Measurements from ENCODE around the gene DLGAP4. TPM values are rescaled to one million over a fixed set of nuclear protein-coding genes. Genes with fewer than 3 reads are reported as not detected.

DLGAP4 gene
- total RNA-seq, 4 donors from 2014 or later: 33.5 to 159 (median 56.6) TPM

GRCh38 chr20:36362978-36363713, 57.0 kb downstream of the DLGAP4 start:
- no peak for DNase-seq
- in situ Hi-C loops (cut with MboI; ENCODE audit: low pct_ligation_motif_present in 1 of 4, low pct_unique_long_range_greater_than_20kb in 1 of 4, low sequenced_read_pairs in 3 of 4): no loop called here

DNA sequence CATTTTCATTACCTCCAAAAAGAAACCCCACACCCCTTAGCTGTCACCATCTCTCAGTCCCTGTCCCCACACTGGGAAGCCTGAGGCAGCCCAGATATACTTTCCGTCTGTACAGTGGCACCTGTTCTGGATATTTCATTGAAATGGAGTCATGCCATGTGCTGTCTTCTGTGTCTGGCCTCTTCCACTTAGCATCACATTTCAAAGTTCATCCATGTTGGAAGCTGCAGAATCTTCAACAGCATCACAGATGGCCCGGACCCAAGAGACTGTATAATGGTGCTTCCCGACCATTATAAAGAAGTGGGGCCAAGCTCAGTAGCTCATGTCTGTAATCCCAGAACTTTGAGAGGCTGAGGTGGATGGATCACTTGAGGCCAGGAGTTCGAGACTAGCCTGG, 58.4 kb downstream of the DLGAP4 start:
- Histone ChIP-seq H3K9me3 (no peaks in the 10 kb centered on the region), H3K27me3 (peaks cover 4% of the 10 kb centered on the region), H3K4me3 (no peak overlapping the region), H3K27ac (no peak overlapping the region), H3K4me1 (no peaks in the 10 kb centered on the region), H3K36me3 (no peaks in the 10 kb centered on the region)
- intact Hi-C loops (cut with DNase I; ENCODE audit: low total_unique reads): no loop called here
- DNase-seq: no peak
- in situ Hi-C loops (cut with MboI; ENCODE audit: low pct_ligation_motif_present in 1 of 4, low pct_unique_long_range_greater_than_20kb in 1 of 4, low sequenced_read_pairs in 3 of 4): no loop called here
- TF ChIP-seq POLR2A (IDR thresholded peaks at IDR 0.05) (no peak), POLR2AphosphoS5 (IDR thresholded peaks at IDR 0.05) (no peak), CTCF (IDR thresholded peaks at IDR 0.05) (no peak)
- 54 to 83% methylated on average over 1 to 4 of the region's 4 CpGs for WGBS, 2 donors (ENCODE audit: low coverage in 1 of 2)

More at GRCh38 chr20:36362978-36363713, 57.0 kb downstream of the DLGAP4 start:
- TF ChIP-seq POLR2AphosphoS5 (IDR thresholded peaks at IDR 0.05) (no peak), POLR2A (IDR thresholded peaks at IDR 0.05) (no peak), EP300 (IDR thresholded peaks at IDR 0.05; ENCODE audit: low read depth) (no peak), CTCF (IDR thresholded peaks at IDR 0.05) (no peak)
- H3K4me3 ChIP-seq: no peak overlapping the region
- 74% methylated on average over 9 of the region's 9 CpGs; no CpG with 5 or more reads in 1 of the 2 donors for whole genome bisulfite sequencing, 2 donors (ENCODE audit: low coverage in 1 of 2)
- intact Hi-C loops (cut with DNase I; ENCODE audit: low total_unique reads): no loop called here
- H3K4me1 ChIP-seq: no peaks in the 10 kb centered on the region
- H3K27ac ChIP-seq: no peak overlapping the region
- H3K9me3 ChIP-seq: no peaks in the 10 kb centered on the region
- H3K36me3 ChIP-seq: no peaks in the 10 kb centered on the region
- H3K27me3 ChIP-seq: peaks cover 4% of the 10 kb centered on the region

DNA sequence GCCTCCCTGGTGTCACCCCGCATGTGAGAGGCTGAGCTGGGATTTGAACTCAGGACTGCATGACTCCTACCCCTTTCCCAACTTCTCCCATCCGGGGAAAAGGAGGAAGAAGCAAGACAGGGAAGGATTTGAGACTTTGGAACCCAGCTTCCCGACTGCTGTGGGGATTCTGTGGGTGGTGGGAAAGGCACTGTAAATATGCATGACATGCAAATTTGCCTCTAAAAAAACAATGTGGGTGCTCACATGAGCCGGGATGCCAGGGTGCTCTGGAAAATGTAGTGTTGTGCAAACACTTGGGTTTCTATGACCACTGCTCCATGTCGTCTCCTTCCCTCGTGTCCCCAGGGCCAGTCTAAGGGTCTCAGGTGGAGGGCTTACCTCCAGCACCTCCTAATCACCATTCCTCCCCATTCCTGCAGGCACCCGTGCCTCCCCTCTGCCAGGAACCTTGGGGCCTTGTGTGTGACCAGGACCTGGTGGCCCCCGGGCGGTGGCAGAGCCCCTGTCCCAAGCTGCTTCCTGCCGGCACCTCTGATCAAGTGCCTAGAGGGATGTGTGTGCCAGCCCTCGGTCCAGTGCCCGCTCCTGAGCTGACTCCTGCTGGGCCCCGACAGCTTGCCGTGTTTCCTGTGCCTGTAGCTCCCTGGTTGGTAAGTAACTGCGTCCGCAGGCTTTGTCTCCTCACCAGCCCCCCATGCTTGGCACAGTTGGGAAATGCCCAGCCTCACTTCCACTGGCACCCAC, 60.7 kb downstream of the DLGAP4 start:
- H3K4me1 ChIP-seq: no peaks in the 10 kb centered on the region
- intact Hi-C loops (cut with DNase I; ENCODE audit: low total_unique reads): no loop called here
- no peaks in the 10 kb centered on the region for H3K36me3 ChIP-seq
- no peak overlapping the region for H3K4me3 ChIP-seq
- in situ Hi-C loops (cut with MboI; ENCODE audit: low pct_ligation_motif_present in 1 of 4, low pct_unique_long_range_greater_than_20kb in 1 of 4, low sequenced_read_pairs in 3 of 4): no loop called here
- no peaks in the 10 kb centered on the region for H3K9me3 ChIP-seq
- peaks cover 4% of the 10 kb centered on the region for H3K27me3 ChIP-seq
- 67 to 74% methylated on average over 3 to 16 of the region's 16 CpGs for WGBS, 2 donors (ENCODE audit: low coverage in 1 of 2)
- H3K27ac ChIP-seq: no peak overlapping the region
- TF ChIP-seq POLR2A (IDR thresholded peaks at IDR 0.05) (no peak), CTCF (IDR thresholded peaks at IDR 0.05) (no peak), POLR2AphosphoS5 (IDR thresholded peaks at IDR 0.05) (no peak), EP300 (IDR thresholded peaks at IDR 0.05; ENCODE audit: low read depth) (no peak)
- no peak for DNase-seq

- intact Hi-C loops (cut with DNase I; ENCODE audit: low total_unique reads): no loop called here
- Histone ChIP-seq H3K9me3 (no peaks in the 10 kb centered on the region), H3K4me3 (no peak overlapping the region), H3K4me1 (no peaks in the 10 kb centered on the region), H3K27me3 (peaks cover 4% of the 10 kb centered on the region), H3K36me3 (no peaks in the 10 kb centered on the region), H3K27ac (no peak overlapping the region)
- no peak for TF ChIP-seq POLR2AphosphoS5 (IDR thresholded peaks at IDR 0.05)
- TF ChIP-seq POLR2A (IDR thresholded peaks at IDR 0.05): no peak
- TF ChIP-seq CTCF (IDR thresholded peaks at IDR 0.05): no peak
- no peak for TF ChIP-seq EP300 (IDR thresholded peaks at IDR 0.05; ENCODE audit: low read depth)
- no peak for DNase-seq
- in situ Hi-C loops (cut with MboI; ENCODE audit: low pct_ligation_motif_present in 1 of 4, low pct_unique_long_range_greater_than_20kb in 1 of 4, low sequenced_read_pairs in 3 of 4): no loop called here
- 85% methylated on average over 4 of the region's 4 CpGs; no CpG with 5 or more reads in 1 of the 2 donors for WGBS, 2 donors (ENCODE audit: low coverage in 1 of 2)
Observed at GRCh38 chr20:36367370-36367745, 61.2 kb downstream of the DLGAP4 start.
